GM18951 (cell line): ENCODE results near the gene FITM2.

Experiments
- POLR2A ChIP-seq: IDR thresholded peaks from 4 replicates; pipeline ENCODE4 v1.6.1; 2011; ENCODE audit warnings: mild to moderate bottlenecking; ENCODE audit not compliant: insufficient read length, insufficient read depth; ENCODE audit errors: extremely low read depth
- in situ Hi-C: fragments of 300-500 bp; cut with MboI; formaldehyde crosslinking; loops from one replicate; pipeline ENCODE4 v1.12.0; 2022; ENCODE audit warnings: low sequenced_read_pairs, mixed read lengths, inconsistent platforms; ENCODE audit not compliant: unreplicated experiment

The FITM2 gene

DNA sequence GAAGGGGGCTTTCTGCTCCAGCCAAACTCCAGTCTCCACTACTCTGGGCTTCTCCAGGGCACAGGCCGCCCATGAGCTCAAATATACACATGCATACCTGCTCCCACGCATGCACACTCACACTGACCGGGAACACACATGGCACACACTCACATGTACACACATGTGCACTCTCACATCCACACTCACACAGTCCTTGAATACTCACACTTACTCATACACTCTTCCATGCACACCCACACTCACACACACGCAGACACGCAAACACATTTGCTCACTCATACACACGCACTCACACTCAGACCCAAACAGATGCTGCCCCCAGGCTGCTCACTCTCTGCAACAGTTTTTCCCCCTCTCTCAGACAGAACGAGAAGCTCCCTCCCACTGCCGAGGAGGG is 56.9 kb downstream of the FITM2 start:
- TF ChIP-seq POLR2A = no peak
- in situ Hi-C loops = no loop called here

DNA sequence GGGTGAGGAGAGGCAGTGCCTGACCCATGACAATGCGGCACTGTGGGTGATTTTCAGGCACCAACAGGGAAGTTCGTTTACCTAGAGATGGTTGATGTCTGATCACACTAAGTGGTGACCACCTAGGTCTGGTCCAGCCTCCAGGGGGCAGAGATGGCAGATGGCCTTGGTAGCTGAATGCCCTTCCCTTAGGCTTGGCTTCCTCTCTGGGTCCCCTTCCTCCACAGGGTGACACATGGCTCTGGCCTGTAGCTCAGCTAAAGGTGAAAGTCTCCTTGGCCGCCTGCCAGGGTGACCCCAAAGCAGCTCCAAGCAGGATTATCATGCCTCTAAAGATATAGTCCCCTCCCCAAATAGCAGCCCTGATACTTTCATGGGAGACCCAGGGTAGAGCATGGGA is 57.5 kb downstream of the FITM2 start:
- in situ Hi-C loops = no loop called here
- TF ChIP-seq POLR2A = no peak
